Upper lobe of right lung (tissue), 1 donor: Measurements from ENCODE around the gene DPEP1. TPM values are rescaled to one million over a fixed set of nuclear protein-coding genes. Genes with fewer than 3 reads are reported as not detected.

Source experiments
- ATAC-seq: fragments of 200-7000 bp; cut with Tn5 transposase; one replicate; pipeline ENCODE4 v1.9.1; 2020; ENCODE audit warnings: mild to moderate bottlenecking, moderate library complexity
- DNase-seq: peaks from one replicate; pipeline ENCODE4 v3.0.0-alpha.2; 2020
- H3K27ac ChIP-seq: fragments of 200-600 bp; one replicate; pipeline ENCODE4 v1.8.0; 2022
- H3K27me3 ChIP-seq: fragments of 200-600 bp; one replicate; pipeline ENCODE4 v1.8.0; 2022; ENCODE audit warnings: mild to moderate bottlenecking
- H3K36me3 ChIP-seq: fragments of 200-600 bp; one replicate; pipeline ENCODE4 v1.8.0; 2022
- H3K4me1 ChIP-seq: fragments of 200-600 bp; one replicate; pipeline ENCODE4 v1.8.0; 2022
- H3K4me3 ChIP-seq: fragments of 200-600 bp; one replicate; pipeline ENCODE4 v1.8.0; 2022; ENCODE audit warnings: mild to moderate bottlenecking
- H3K9me3 ChIP-seq: fragments of 200-600 bp; one replicate; pipeline ENCODE4 v1.8.0; 2022
- intact Hi-C: fragments of 100-400 bp; cut with DNase I; formaldehyde crosslinking; loops from one replicate; pipeline ENCODE4 v1.11.0; 2022
- total RNA-seq: library from RNA; stranded (reverse); fragmentation: NEBNext Ultra II Directional; extraction: Animal tissue kit (Norgen Biotek cat#: 25700); gene quantifications from one replicate; pipeline ENCODE4 v1.2.1, GENCODE V29; 2021
- TF ChIP-seq, protein P1 (sequence below): fragments of 200-600 bp; IDR thresholded peaks from one replicate; pipeline ENCODE4 v1.8.0; 2022; ENCODE audit warnings: antibody characterized with exemption
- donor health status: DM: no; HTN: yes; CAD: no; lungs with severe emphysema.

DPEP1 gene
- total RNA-seq, 1 donor from 2014 or later: 3.0 TPM

DNA sequence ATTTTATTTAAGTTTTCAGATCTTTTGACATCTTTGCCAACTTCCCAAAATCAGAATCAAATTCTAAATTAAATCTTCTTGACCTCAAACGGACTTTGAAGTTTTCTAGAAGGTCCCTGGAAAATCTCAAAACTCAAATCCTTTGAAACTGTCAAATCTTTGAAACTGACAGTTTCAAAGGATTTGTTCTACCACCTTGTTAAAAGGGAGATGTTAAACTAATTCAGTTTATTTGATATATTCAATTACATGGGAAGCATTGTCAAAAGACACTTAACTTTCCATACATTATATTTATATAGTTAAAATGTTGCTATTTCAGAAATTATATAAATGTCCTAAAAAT is 3.4 kb upstream of the DPEP1 start:
- intact Hi-C loops: no loop called here
- H3K27ac ChIP-seq: no peak overlapping the region
- DNase-seq (no peak), ATAC-seq (no peak)
- H3K4me3 ChIP-seq: no peak overlapping the region
- no peaks in the 10 kb centered on the region for H3K9me3 ChIP-seq
- no peaks in the 10 kb centered on the region for H3K36me3 ChIP-seq
- TF ChIP-seq, protein P1, sequence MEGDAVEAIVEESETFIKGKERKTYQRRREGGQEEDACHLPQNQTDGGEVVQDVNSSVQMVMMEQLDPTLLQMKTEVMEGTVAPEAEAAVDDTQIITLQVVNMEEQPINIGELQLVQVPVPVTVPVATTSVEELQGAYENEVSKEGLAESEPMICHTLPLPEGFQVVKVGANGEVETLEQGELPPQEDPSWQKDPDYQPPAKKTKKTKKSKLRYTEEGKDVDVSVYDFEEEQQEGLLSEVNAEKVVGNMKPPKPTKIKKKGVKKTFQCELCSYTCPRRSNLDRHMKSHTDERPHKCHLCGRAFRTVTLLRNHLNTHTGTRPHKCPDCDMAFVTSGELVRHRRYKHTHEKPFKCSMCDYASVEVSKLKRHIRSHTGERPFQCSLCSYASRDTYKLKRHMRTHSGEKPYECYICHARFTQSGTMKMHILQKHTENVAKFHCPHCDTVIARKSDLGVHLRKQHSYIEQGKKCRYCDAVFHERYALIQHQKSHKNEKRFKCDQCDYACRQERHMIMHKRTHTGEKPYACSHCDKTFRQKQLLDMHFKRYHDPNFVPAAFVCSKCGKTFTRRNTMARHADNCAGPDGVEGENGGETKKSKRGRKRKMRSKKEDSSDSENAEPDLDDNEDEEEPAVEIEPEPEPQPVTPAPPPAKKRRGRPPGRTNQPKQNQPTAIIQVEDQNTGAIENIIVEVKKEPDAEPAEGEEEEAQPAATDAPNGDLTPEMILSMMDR: no peak
- H3K27me3 ChIP-seq: no peaks in the 10 kb centered on the region
- no peaks in the 10 kb centered on the region for H3K4me1 ChIP-seq

DNA sequence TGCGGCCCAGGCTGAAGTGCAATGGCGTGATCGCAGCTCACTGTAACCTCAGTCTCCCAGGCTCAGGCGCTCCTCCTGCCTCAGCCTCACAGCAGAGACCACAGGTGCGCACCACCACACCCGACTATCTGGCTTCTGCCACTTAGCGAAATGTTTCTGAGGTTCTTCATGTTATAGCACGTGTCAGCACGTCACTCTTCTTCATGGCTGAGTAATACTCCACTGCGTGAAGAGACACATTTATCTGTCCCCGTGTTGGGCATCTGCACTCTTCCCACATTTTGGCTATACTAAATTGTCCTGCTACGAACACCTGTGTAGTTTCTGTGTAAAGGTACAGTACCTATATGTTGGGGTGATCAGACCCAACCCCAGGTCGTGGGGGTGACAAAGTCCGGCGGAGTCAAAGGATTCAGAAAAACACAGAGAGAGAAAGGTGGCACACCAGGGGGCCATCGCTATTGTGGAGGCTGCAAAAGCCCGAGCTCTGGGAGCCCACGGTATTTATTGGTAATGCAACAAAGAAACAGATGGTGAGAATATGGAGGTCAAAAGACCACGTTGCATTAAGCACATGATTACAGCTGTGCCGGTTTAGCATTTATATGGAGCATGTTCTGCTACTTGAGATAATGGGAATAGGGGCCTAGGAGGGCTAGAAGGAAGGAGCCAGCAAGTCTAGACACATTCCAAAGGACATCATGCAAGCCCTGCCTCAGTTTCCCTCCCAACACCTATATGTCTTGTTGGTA is 851 bp upstream of the DPEP1 start:
- Histone ChIP-seq H3K27ac (no peak overlapping the region), H3K9me3 (no peaks in the 10 kb centered on the region), H3K4me3 (no peak overlapping the region), H3K36me3 (no peaks in the 10 kb centered on the region), H3K27me3 (no peaks in the 10 kb centered on the region), H3K4me1 (no peaks in the 10 kb centered on the region)
- DNase-seq (no peak), ATAC-seq (no peak)
- TF ChIP-seq, protein P1: no peak
- intact Hi-C loops: no loop called here

DNA sequence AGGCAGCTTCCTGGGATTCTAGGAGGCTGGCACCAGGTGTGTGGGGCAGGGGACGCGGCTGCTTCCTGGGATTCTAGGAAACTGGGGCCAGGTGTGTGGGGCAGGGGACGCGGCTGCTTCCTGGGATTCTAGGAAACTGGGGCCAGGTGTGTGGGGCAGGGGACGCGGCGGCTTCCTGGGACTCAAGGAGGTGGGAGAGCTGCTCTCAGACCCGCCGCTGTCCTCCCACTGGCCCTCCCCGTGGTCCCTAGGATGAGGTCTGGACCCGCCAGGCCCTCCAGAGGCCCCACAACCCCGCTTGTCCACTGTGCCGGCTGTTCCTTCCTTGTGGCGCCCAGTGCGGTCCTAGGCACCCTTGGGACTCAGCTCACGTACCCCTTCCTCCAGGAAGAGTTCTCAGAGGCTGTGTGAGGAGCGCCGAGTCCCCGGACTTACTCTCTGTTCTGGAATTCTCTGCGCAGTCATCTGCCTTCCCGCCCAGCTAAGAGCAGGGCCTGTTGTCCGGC is 565 bp downstream of the DPEP1 start:
- H3K27ac ChIP-seq: no peak overlapping the region
- no peak for DNase-seq
- ATAC-seq: no peak
- H3K27me3 ChIP-seq: no peaks in the 10 kb centered on the region
- intact Hi-C loops: no loop called here
- no peaks in the 10 kb centered on the region for H3K9me3 ChIP-seq
- no peak overlapping the region for H3K4me3 ChIP-seq
- H3K36me3 ChIP-seq: no peaks in the 10 kb centered on the region
- no peaks in the 10 kb centered on the region for H3K4me1 ChIP-seq
- TF ChIP-seq, protein P1: no peak

DNA sequence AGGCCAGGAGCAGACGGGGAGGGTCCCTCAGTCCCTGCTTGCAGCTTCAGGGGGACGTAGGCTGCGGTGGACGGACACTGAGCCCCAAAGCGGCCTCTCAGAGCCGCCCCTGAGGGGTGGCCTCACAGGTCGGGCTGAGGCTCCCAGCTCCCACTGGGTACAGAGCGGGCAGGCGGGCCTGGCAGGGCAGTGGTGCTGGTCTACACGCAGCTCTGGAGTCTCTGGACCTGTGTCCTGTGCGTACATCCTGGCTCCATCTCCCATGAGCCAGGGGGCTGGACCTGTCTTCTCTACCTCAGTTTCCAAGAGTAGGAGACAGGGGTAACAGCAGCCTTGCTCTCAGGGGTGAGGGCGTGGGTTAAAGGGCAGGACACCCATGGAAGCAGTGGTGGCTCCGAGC is 1.7 kb downstream of the DPEP1 start:
- TF ChIP-seq, protein P1: no peak
- ATAC-seq: peak; percentile 11
- intact Hi-C loops: no loop called here
- Histone ChIP-seq H3K4me1 (no peaks in the 10 kb centered on the region), H3K27ac (no peak overlapping the region), H3K27me3 (no peaks in the 10 kb centered on the region), H3K36me3 (no peaks in the 10 kb centered on the region), H3K9me3 (no peaks in the 10 kb centered on the region), H3K4me3 (no peak overlapping the region)
- no peak for DNase-seq

DNA sequence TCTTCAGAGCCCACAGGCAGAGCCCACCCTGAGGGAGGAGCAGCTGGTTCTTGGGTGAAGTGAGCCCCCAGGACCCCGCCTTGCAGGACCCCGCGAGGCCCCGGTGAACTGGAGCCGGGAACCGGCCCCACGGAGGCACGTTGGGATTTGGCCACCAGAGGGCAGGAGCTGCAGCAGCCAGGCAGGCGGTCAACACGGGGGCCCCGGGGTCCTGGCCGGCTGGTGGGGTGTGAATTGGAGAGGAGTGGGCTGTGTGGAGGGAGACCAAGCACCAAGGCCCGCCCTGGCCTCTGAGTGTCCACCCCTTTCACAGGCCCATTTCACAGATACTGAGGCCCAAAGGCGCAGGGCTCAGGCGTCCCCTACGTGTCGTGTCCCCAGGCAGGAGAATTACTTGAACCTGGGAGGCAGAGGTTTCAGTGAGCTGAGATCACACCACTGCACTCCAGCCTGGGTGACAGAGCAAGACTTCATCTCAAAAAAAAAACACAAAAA is 2.2 kb downstream of the DPEP1 start:
- Histone ChIP-seq H3K4me3 (no peak overlapping the region), H3K36me3 (no peaks in the 10 kb centered on the region), H3K27ac (no peak overlapping the region), H3K9me3 (no peaks in the 10 kb centered on the region), H3K4me1 (no peaks in the 10 kb centered on the region), H3K27me3 (no peaks in the 10 kb centered on the region)
- ATAC-seq: peak; percentile 26
- no peak for DNase-seq
- TF ChIP-seq, protein P1: peak; percentile 45
- intact Hi-C loops: no loop called here
